Spleen (tissue), 11 donors: ENCODE results near the gene PRR16. TPM values are rescaled to one million over a fixed set of nuclear protein-coding genes. Genes with fewer than 3 reads are reported as not detected.

Experiments used
- DNase-seq: peaks from one replicate; pipeline ENCODE4 v3.0.0-alpha.2; 2020
- H3K27ac ChIP-seq, 8 donors: fragments of 200-600 bp; sonication (generic) in 7 of 8; 1 replicate in 4 of 8; 2 replicates in 4 of 8; pipeline versions ENCODE4 v1.5.0 to v1.8.0; 2016 to 2021; ENCODE audit warnings: inconsistent platforms in 4 of 8, mild to moderate bottlenecking in 4 of 8, moderate library complexity in 1 of 8
- H3K27me3 ChIP-seq, 7 donors: fragments of 200-600 bp; sonication (generic) in 6 of 7; replicated peaks in 1 of 7; 1 replicate in 4 of 7; 2 replicates in 3 of 7; pipeline versions ENCODE4 v1.5.0 to v1.8.0; 2016 to 2021; ENCODE audit warnings: inconsistent platforms in 3 of 7, mild to moderate bottlenecking in 1 of 7
- H3K36me3 ChIP-seq, 6 donors: fragments of 200-600 bp; sonication (generic) in 5 of 6; 1 replicate in 4 of 6; 2 replicates in 2 of 6; pipeline versions ENCODE4 v1.5.0 to v1.8.0; 2016 to 2021; ENCODE audit warnings: inconsistent platforms in 2 of 6
- H3K4me1 ChIP-seq, 6 donors: fragments of 200-600 bp; sonication (generic) in 5 of 6; 1 replicate in 3 of 6; 2 replicates in 3 of 6; pipeline versions ENCODE4 v1.5.0 to v1.8.0; 2016 to 2021; ENCODE audit warnings: inconsistent platforms in 3 of 6
- H3K4me3 ChIP-seq, 8 donors: fragments of 200-600 bp; sonication (generic) in 7 of 8; 1 replicate in 4 of 8; 2 replicates in 4 of 8; pipeline versions ENCODE4 v1.5.0 to v1.8.0; 2016 to 2021; ENCODE audit warnings: inconsistent platforms in 4 of 8, mild to moderate bottlenecking in 4 of 8, moderate library complexity in 2 of 8
- H3K9me3 ChIP-seq, 8 donors: fragments of 200-600 bp; sonication (generic) in 7 of 8; 1 replicate in 4 of 8; 2 replicates in 4 of 8; pipeline versions ENCODE4 v1.5.0 to v1.8.0; 2016 to 2021; ENCODE audit warnings: inconsistent platforms in 4 of 8
- CTCF ChIP-seq, 11 experiments: fragments of 200-600 bp in 7 of 11; fragments of 450-650 bp in 4 of 11; sonication (generic) in 4 of 11; IDR thresholded peaks in 8 of 11; conservative IDR thresholded peaks in 3 of 11; 1 replicate in 7 of 11; 2 replicates in 4 of 11; pipeline versions ENCODE4 v1.4.0 to v1.8.0; 2016 to 2021; ENCODE audit warnings: antibody characterized with exemption in 11 of 11, inconsistent platforms in 4 of 11, mild to moderate bottlenecking in 1 of 11
- POLR2A ChIP-seq, 3 donors: fragments of 450-650 bp; IDR thresholded peaks; one replicate each; pipeline ENCODE4 v1.5.1; 2017; ENCODE audit warnings: antibody characterized with exemption in 3 of 3, mild to moderate bottlenecking in 1 of 3
- POLR2AphosphoS5 ChIP-seq, 3 donors: sonication (generic); formaldehyde crosslinking; IDR thresholded peaks; one replicate each; pipeline ENCODE4 v1.5.1; 2017; ENCODE audit warnings: antibody characterized with exemption in 3 of 3
- WGBS, 5 donors: extraction: QIAGEN DNeasy Blood & Tissue Kit in 3 of 5; methylation state at CpG; one replicate each; pipeline versions ENCODE4 v1.1.5 to v1.1.7; 2013 to 2018; 5-methylcytosine and 5-hydroxymethylcytosine counted together
- intact Hi-C: fragments of 100-400 bp; cut with DNase I; formaldehyde crosslinking; loops from one replicate; pipeline ENCODE4 v1.15.0; 2023; ENCODE audit warnings: low total_unique reads
- polyA plus RNA-seq, 3 donors: library from polyadenylated mRNA; stranded (reverse); fragments of 200-250 nt; gene quantifications; one replicate each; pipeline ENCODE4 v1.2.1, GENCODE V29; 2013
- total RNA-seq, 7 donors: library from RNA; depleted of rRNA in 3 of 7; stranded (reverse); fragments of >200 nt in 3 of 7; fragmentation: NEBNext Ultra II Directional in 4 of 7; extraction: Animal tissue kit (Norgen Biotek cat#: 25700) in 4 of 7; gene quantifications; one replicate each; pipeline versions ENCODE4 v1.1.0 to v1.2.1, GENCODE V29; 2016 to 2021
- donor health status: healthy with polysubstance abuse.
- donor health status: DM: no; HTN: no; CAD: no; lungs with moderate emphysema.
- donor health status: DM: no; HTN: no; CAD: no.
- donor health status: Bipolar disorder and iron deficiency.
- donor health status: healthy.
- donor health status: DM: no; HTN: no; CAD: no.
- donor health status: DM: yes; HTN: yes; CAD: no.

PRR16 gene
- total and polyA plus RNA-seq, 10 donors: 0.61 to 4.5 (median 2.1) TPM

- H3K27ac ChIP-seq: no peak overlapping the region
- intact Hi-C loops: no loop called here
- no peaks in the 10 kb centered on the region for H3K27me3 ChIP-seq
- no peaks in the 10 kb centered on the region for H3K36me3 ChIP-seq
- H3K9me3 ChIP-seq: peaks cover 0 to 21% (median 6%) of the 10 kb centered on the region in 8 donors
- no peak for DNase-seq
- no peak overlapping the region for H3K4me3 ChIP-seq
- 74 to 87% (median 75%) methylated on average over 2 of the region's 2 CpGs for WGBS, 5 donors
- H3K4me1 ChIP-seq: no peaks in the 10 kb centered on the region
- no peak for TF ChIP-seq POLR2AphosphoS5 (IDR thresholded peaks at IDR 0.05)
- no peak for TF ChIP-seq CTCF (IDR thresholded peaks at IDR 0.05 in 8 of 11, conservative IDR thresholded peaks at IDR 0.05 in 3 of 11)
- no peak for TF ChIP-seq POLR2A (IDR thresholded peaks at IDR 0.05)
Measured at GRCh38 chr5:120604884-120605283, 140.8 kb downstream of the PRR16 start.

- 60 to 84% (median 75%) methylated on average over 1 of the region's 1 CpG for WGBS, 5 donors
- intact Hi-C loops: no loop called here
- H3K27me3 ChIP-seq: no peaks in the 10 kb centered on the region
- DNase-seq: no peak
- H3K4me1 ChIP-seq: no peaks in the 10 kb centered on the region
- H3K36me3 ChIP-seq: no peaks in the 10 kb centered on the region
- no peak overlapping the region for H3K27ac ChIP-seq
- peaks cover 0 to 21% (median 6%) of the 10 kb centered on the region in 8 donors for H3K9me3 ChIP-seq
- no peak overlapping the region for H3K4me3 ChIP-seq
- TF ChIP-seq CTCF (IDR thresholded peaks at IDR 0.05 in 8 of 11, conservative IDR thresholded peaks at IDR 0.05 in 3 of 11): no peak
- no peak for TF ChIP-seq POLR2A (IDR thresholded peaks at IDR 0.05)
- TF ChIP-seq POLR2AphosphoS5 (IDR thresholded peaks at IDR 0.05): no peak
Measured at GRCh38 chr5:120605325-120606079, 141.4 kb downstream of the PRR16 start.

- WGBS, 5 donors: 87 to 96% (median 91%) methylated on average over 1 of the region's 1 CpG
- intact Hi-C loops: no loop called here
- no peak for TF ChIP-seq CTCF (IDR thresholded peaks at IDR 0.05 in 8 of 11, conservative IDR thresholded peaks at IDR 0.05 in 3 of 11)
Measured at GRCh38 chr5:120609570-120609969, 145.5 kb downstream of the PRR16 start.

GRCh38 chr5:120610145-120610544 lies 146.0 kb downstream of the PRR16 start:
- no peaks in the 10 kb centered on the region for H3K27me3 ChIP-seq
- H3K4me3 ChIP-seq: no peak overlapping the region
- no peaks in the 10 kb centered on the region for H3K36me3 ChIP-seq
- no peaks in the 10 kb centered on the region for H3K4me1 ChIP-seq
- TF ChIP-seq CTCF (IDR thresholded peaks at IDR 0.05 in 8 of 11, conservative IDR thresholded peaks at IDR 0.05 in 3 of 11): no peak
- no peak for TF ChIP-seq POLR2AphosphoS5 (IDR thresholded peaks at IDR 0.05)
- TF ChIP-seq POLR2A (IDR thresholded peaks at IDR 0.05): no peak
- peaks cover 0 to 8% (median 0%) of the 10 kb centered on the region in 8 donors for H3K9me3 ChIP-seq
- 79 to 89% (median 87%) methylated on average over 2 of the region's 2 CpGs for WGBS, 5 donors
- DNase-seq: no peak
- no peak overlapping the region for H3K27ac ChIP-seq
- intact Hi-C loops: no loop called here

More at GRCh38 chr5:120609570-120609969, 145.5 kb downstream of the PRR16 start:
- no peak for DNase-seq
- H3K36me3 ChIP-seq: no peaks in the 10 kb centered on the region
- peaks cover 0 to 8% (median 0%) of the 10 kb centered on the region in 8 donors for H3K9me3 ChIP-seq
- H3K4me3 ChIP-seq: no peak overlapping the region
- H3K27ac ChIP-seq: no peak overlapping the region
- no peaks in the 10 kb centered on the region for H3K4me1 ChIP-seq
- no peaks in the 10 kb centered on the region for H3K27me3 ChIP-seq
